Activated T-helper 1 cell treated with Interleukin-2 at 50 U/mL for 16 hours (primary cell): Measurements from ENCODE around the gene NCR3LG1.

Experiments
- DNase-seq: peaks from one replicate; pipeline ENCODE4 v3.0.0-alpha.2; 2020; ENCODE audit warnings: low read depth

Gene NCR3LG1

GRCh38 chr11:17394743-17395390, 43.3 kb downstream of the NCR3LG1 start:
- DNase-seq: no peak

- DNase-seq: no peak
These were observed 44.0 kb downstream of the NCR3LG1 start for GRCh38 chr11:17395554-17395961.

- DNase-seq: no peak
These were observed 44.4 kb downstream of the NCR3LG1 start for GRCh38 chr11:17395978-17396377.

GRCh38 chr11:17396598-17397310, 45.2 kb downstream of the NCR3LG1 start:
- DNase-seq: no peak

GRCh38 chr11:17397311-17398002, 45.9 kb downstream of the NCR3LG1 start:
- DNase-seq: no peak

- no peak for DNase-seq
These were observed 47.6 kb downstream of the NCR3LG1 start for GRCh38 chr11:17399236-17399635.

GRCh38 chr11:17400048-17400775, 48.6 kb downstream of the NCR3LG1 start:
- no peak for DNase-seq

- no peak for DNase-seq
These were observed 49.7 kb downstream of the NCR3LG1 start for GRCh38 chr11:17401316-17401715.

GRCh38 chr11:17401841-17402240, 50.2 kb downstream of the NCR3LG1 start:
- DNase-seq: no peak

- no peak for DNase-seq
These were observed 50.9 kb downstream of the NCR3LG1 start for GRCh38 chr11:17402486-17402885.

- DNase-seq: no peak
These were observed 52.6 kb downstream of the NCR3LG1 start for GRCh38 chr11:17403980-17404759.

GRCh38 chr11:17405232-17406005, 53.8 kb downstream of the NCR3LG1 start:
- no peak for DNase-seq

GRCh38 chr11:17406082-17406817, 54.6 kb downstream of the NCR3LG1 start:
- no peak for DNase-seq

GRCh38 chr11:17406818-17407149, 55.2 kb downstream of the NCR3LG1 start:
- no peak for DNase-seq

GRCh38 chr11:17407575-17407974, 56.0 kb downstream of the NCR3LG1 start:
- DNase-seq: no peak

GRCh38 chr11:17408026-17408425, 56.4 kb downstream of the NCR3LG1 start:
- no peak for DNase-seq

- DNase-seq: no peak
These were observed 57.0 kb downstream of the NCR3LG1 start for GRCh38 chr11:17408641-17409040.

GRCh38 chr11:17410606-17411379, 59.2 kb downstream of the NCR3LG1 start:
- DNase-seq: no peak

GRCh38 chr11:17411418-17411817, 59.8 kb downstream of the NCR3LG1 start:
- no peak for DNase-seq
